Upper lobe of left lung (tissue), 6 donors: ENCODE results near the gene NUP42. TPM values are rescaled to one million over a fixed set of nuclear protein-coding genes. Genes with fewer than 3 reads are reported as not detected.

Experiments
- ATAC-seq, 2 donors: fragments of 200-7000 bp; cut with Tn5 transposase; one replicate each; pipeline ENCODE4 v1.9.1; 2022; ENCODE audit warnings: mild to moderate bottlenecking in 2 of 2, moderate library complexity in 2 of 2; ENCODE audit not compliant: low FRiP score in 2 of 2
- DNase-seq, 2 donors: peaks; one replicate each; pipeline ENCODE4 v3.0.0-alpha.2; 2019 to 2020
- H3K27ac ChIP-seq, 4 donors: fragments of 200-600 bp; sonication (generic); one replicate each; pipeline ENCODE4 v1.5.1; 2016 to 2019
- H3K27me3 ChIP-seq, 4 donors: fragments of 200-600 bp; sonication (generic); one replicate each; pipeline ENCODE4 v1.5.1; 2017 to 2019
- H3K36me3 ChIP-seq, 4 donors: fragments of 200-600 bp; sonication (generic); one replicate each; pipeline ENCODE4 v1.5.1; 2016 to 2019
- H3K4me1 ChIP-seq, 4 donors: fragments of 200-600 bp; sonication (generic); one replicate each; pipeline ENCODE4 v1.5.1; 2018 to 2019
- H3K4me3 ChIP-seq, 4 donors: fragments of 200-600 bp; sonication (generic); one replicate each; pipeline ENCODE4 v1.5.1; 2017 to 2019; ENCODE audit warnings: mild to moderate bottlenecking in 2 of 4, moderate library complexity in 1 of 4
- H3K9me3 ChIP-seq, 4 donors: fragments of 200-600 bp; sonication (generic); one replicate each; pipeline ENCODE4 v1.5.1; 2018 to 2019
- EP300 ChIP-seq, 4 donors: sonication (generic); formaldehyde crosslinking; IDR thresholded peaks; one replicate each; pipeline ENCODE4 v1.5.1; 2017; ENCODE audit warnings: antibody characterized with exemption in 4 of 4, control low read depth in 2 of 4
- POLR2A ChIP-seq, 4 donors: fragments of 450-650 bp; IDR thresholded peaks; one replicate each; pipeline ENCODE4 v1.5.1; 2016 to 2017; ENCODE audit warnings: antibody characterized with exemption in 4 of 4, mild to moderate bottlenecking in 2 of 4
- POLR2AphosphoS5 ChIP-seq, 2 donors: sonication (generic); formaldehyde crosslinking; IDR thresholded peaks; one replicate each; pipeline ENCODE4 v1.5.1; 2017; ENCODE audit warnings: antibody characterized with exemption in 2 of 2
- WGBS, 2 donors: methylation state at CpG; one replicate each; pipeline ENCODE4 v1.1.5; 2017 to 2018; 5-methylcytosine and 5-hydroxymethylcytosine counted together
- total RNA-seq, 6 donors: library from RNA; depleted of rRNA in 4 of 6; stranded (reverse); fragments of >200 nt in 4 of 6; gene quantifications; one replicate each; pipeline versions ENCODE4 v1.1.0 to v1.2.1, GENCODE V29; 2016 to 2021
- TF ChIP-seq, protein P1 (sequence below), 6 experiments: fragments of 450-650 bp in 4 of 6; fragments of 200-600 bp in 2 of 6; sonication (generic) in 2 of 6; IDR thresholded peaks; one replicate each; pipeline ENCODE4 v1.5.1; 2016 to 2019; ENCODE audit warnings: antibody characterized with exemption in 6 of 6
- donor health status: DM: no; HTN: no; CAD: no; lungs with moderate emphysema.
- donor health status: DM: no; HTN: yes; CAD: no; lungs with severe emphysema.

Gene NUP42, protein sequence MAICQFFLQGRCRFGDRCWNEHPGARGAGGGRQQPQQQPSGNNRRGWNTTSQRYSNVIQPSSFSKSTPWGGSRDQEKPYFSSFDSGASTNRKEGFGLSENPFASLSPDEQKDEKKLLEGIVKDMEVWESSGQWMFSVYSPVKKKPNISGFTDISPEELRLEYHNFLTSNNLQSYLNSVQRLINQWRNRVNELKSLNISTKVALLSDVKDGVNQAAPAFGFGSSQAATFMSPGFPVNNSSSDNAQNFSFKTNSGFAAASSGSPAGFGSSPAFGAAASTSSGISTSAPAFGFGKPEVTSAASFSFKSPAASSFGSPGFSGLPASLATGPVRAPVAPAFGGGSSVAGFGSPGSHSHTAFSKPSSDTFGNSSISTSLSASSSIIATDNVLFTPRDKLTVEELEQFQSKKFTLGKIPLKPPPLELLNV
- 10 to 100 TPM; 25.2 to 77.5 (median 32.9) TPM for total RNA-seq

DNA sequence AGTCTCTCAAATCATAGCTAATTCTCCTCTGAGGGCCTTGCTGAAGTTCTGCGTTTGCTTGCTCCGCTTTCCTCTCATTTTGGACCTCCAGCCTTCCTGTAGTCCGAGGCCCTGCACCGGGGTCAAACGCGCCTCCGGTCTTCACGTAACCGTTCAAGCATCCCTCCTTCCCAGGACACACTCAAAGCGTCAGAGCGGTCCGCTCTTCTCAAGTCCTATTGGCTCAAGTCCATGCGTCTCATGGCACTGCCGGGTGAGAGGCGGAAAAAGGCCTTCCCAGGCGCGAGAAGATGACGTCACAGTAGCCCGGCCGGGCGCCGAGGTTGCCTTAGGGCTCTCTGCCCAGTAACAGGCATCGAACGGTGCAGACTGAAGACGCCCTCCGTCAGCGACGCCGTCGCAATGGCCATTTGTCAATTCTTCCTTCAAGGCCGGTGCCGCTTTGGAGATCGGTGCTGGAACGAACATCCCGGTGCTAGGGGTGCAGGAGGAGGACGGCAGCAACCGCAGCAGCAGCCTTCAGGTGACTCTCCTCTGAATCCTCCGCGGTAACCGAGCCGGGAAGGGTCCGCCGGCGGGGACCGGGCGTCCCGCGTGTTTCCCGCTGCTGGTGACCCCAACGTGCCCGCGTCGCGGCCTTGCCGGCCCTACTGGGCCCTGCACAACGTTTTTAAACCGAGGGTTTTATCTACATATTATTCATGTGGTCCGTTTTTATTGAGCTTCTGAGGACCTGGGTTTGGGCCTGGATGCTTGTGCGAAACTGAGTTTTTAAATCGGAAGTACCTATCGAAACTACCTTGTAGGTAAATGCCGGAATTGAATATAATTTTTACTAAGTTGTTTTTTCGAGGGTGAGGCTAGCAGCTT lies at the start of gene NUP42:
Gene NUP42 (plus strand): TSS at position 365 of the 870 bp plus-strand sequence. CDS start 38 bp downstream, at position 403.
- Histone ChIP-seq H3K27me3 (no peaks in the 10 kb centered on the region), H3K9me3 (no peaks in the 10 kb centered on the region), H3K27ac (peak within 1 kb of the TSS; percentile 93 to 95 (median 94)), H3K4me1 (peaks cover 19 to 29% (median 21%) of the 10 kb centered on the region in 4 donors), H3K4me3 (peak within 1 kb of the TSS; percentile 81 to 93 (median 90)), H3K36me3 (peaks cover 0 to 20% (median 10%) of the 10 kb centered on the region in 4 donors)
- TF ChIP-seq POLR2A (IDR thresholded peaks at IDR 0.05) (peak in 3 of 4 donors; percentile 69 to 85 (median 73)), EP300 (IDR thresholded peaks at IDR 0.05) (peak in 1 of 4 donors; percentile 62), POLR2AphosphoS5 (IDR thresholded peaks at IDR 0.05) (peak; percentile 95)
- TF ChIP-seq, protein P1, sequence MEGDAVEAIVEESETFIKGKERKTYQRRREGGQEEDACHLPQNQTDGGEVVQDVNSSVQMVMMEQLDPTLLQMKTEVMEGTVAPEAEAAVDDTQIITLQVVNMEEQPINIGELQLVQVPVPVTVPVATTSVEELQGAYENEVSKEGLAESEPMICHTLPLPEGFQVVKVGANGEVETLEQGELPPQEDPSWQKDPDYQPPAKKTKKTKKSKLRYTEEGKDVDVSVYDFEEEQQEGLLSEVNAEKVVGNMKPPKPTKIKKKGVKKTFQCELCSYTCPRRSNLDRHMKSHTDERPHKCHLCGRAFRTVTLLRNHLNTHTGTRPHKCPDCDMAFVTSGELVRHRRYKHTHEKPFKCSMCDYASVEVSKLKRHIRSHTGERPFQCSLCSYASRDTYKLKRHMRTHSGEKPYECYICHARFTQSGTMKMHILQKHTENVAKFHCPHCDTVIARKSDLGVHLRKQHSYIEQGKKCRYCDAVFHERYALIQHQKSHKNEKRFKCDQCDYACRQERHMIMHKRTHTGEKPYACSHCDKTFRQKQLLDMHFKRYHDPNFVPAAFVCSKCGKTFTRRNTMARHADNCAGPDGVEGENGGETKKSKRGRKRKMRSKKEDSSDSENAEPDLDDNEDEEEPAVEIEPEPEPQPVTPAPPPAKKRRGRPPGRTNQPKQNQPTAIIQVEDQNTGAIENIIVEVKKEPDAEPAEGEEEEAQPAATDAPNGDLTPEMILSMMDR (IDR thresholded peaks at IDR 0.05) = peak in 1 of 6 experiments; percentile 38
- DNase-seq (peak; percentile 96 to 97), ATAC-seq (peak; percentile 98 to 99)
- WGBS, 2 donors = 0 to 1% methylated on average over 30 to 42 of the region's 63 CpGs

DNA sequence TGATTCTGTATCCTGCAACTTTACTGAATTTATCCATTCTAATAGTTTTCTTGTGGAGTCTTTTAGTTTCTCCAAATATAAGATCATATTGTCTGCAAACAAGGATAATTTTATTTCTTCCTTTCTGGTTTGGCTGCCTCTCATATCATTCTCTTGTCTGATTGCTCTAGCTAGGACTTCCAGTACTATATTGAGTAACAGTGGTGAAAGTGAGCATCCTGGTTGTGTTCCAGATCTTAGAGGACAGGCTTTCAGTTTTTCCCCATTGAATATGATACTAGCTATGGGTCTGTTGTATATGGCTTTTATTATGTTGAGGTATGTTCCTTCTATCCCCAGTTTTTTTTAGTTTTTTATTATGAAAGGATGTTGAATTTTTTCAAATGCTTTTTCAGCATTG lies 48.1 kb upstream of the NUP42 start:
- H3K9me3 ChIP-seq = no peaks in the 10 kb centered on the region
- TF ChIP-seq EP300 (IDR thresholded peaks at IDR 0.05) = no peak
- TF ChIP-seq POLR2AphosphoS5 (IDR thresholded peaks at IDR 0.05) = no peak
- TF ChIP-seq, protein P1 (IDR thresholded peaks at IDR 0.05) = no peak
- no peak for TF ChIP-seq POLR2A (IDR thresholded peaks at IDR 0.05)
- no peaks in the 10 kb centered on the region for H3K4me1 ChIP-seq
- no peaks in the 10 kb centered on the region for H3K27me3 ChIP-seq
- peaks cover 0 to 6% (median 2%) of the 10 kb centered on the region in 4 donors for H3K36me3 ChIP-seq
- H3K4me3 ChIP-seq = no peak overlapping the region
- ATAC-seq (no peak), DNase-seq (no peak)
- no peak overlapping the region for H3K27ac ChIP-seq

DNA sequence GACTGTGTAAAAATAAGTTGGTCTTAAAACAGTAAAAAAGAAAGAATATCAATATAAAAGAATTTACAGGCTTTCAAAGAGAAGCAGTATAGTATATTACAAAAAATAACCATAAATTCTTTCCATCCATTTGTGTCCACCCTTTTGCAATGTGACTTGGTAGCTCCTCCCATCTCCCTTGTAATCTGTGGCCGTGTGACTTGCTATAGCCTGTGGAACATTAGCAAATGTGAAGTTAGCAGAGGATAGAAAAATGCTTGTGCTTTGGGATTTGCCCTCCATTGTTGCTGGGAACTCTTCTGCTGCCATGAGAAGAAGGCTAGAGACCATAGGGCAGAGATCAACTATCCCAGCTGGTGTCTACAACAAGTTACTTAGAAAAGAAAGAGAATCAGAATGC lies 46.1 kb upstream of the NUP42 start:
- H3K4me3 ChIP-seq = no peak overlapping the region
- TF ChIP-seq EP300 (IDR thresholded peaks at IDR 0.05) (no peak), POLR2A (IDR thresholded peaks at IDR 0.05) (no peak), POLR2AphosphoS5 (IDR thresholded peaks at IDR 0.05) (no peak)
- TF ChIP-seq, protein P1 (IDR thresholded peaks at IDR 0.05) = no peak
- no peak for DNase-seq
- no peak overlapping the region for H3K27ac ChIP-seq
- WGBS, 2 donors = 83 to 96% methylated on average over 1 of the region's 1 CpG
- no peaks in the 10 kb centered on the region for H3K9me3 ChIP-seq
- H3K4me1 ChIP-seq = no peaks in the 10 kb centered on the region
- H3K36me3 ChIP-seq = peaks cover 0 to 1% (median 0%) of the 10 kb centered on the region in 4 donors
- H3K27me3 ChIP-seq = no peaks in the 10 kb centered on the region
- no peak for ATAC-seq

DNA sequence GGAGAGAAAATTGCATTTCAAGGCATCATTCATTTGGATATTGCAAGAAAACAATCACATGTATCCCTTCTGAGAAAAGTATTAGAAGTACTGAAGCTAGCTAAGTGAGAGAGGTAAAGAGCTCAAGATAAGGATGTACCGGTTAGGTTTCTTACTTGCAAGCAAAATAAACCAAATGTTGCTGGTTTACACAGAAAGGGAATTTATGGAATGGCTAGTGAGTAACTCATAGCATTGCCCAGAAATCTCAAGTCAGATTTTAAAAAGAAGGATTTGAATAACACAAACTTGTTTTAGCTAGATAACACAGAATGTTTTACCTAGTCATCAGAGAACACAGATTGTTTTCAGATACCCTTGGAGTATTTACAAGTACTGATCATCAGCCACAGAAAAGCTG lies 45.6 kb upstream of the NUP42 start:
- ATAC-seq (no peak), DNase-seq (no peak)
- Histone ChIP-seq H3K27me3 (no peaks in the 10 kb centered on the region), H3K4me1 (no peaks in the 10 kb centered on the region), H3K9me3 (no peaks in the 10 kb centered on the region), H3K36me3 (peaks cover 0 to 5% (median 0%) of the 10 kb centered on the region in 4 donors), H3K4me3 (no peak overlapping the region), H3K27ac (no peak overlapping the region)
- 55 to 69% methylated on average over 1 of the region's 1 CpG for WGBS, 2 donors
- TF ChIP-seq POLR2AphosphoS5 (IDR thresholded peaks at IDR 0.05) (no peak), EP300 (IDR thresholded peaks at IDR 0.05) (no peak), POLR2A (IDR thresholded peaks at IDR 0.05) (no peak)
- TF ChIP-seq, protein P1 (IDR thresholded peaks at IDR 0.05) = no peak
